Testis (tissue), 2 donors: ENCODE data around the gene NAGS.

ENCODE experiments used
- CTCF ChIP-seq, 3 experiments: fragments of 450-650 bp in 2 of 3; fragments of 200-600 bp in 1 of 3; sonication (generic) in 1 of 3; IDR thresholded peaks; one replicate each; pipeline ENCODE4 v1.5.1; 2016 to 2019; ENCODE audit warnings: antibody characterized with exemption in 3 of 3, mild to moderate bottlenecking in 2 of 3, moderate library complexity in 1 of 3
- POLR2A ChIP-seq: fragments of 450-650 bp; IDR thresholded peaks from one replicate; pipeline ENCODE4 v1.6.1; 2017; ENCODE audit warnings: antibody characterized with exemption, mild to moderate bottlenecking, moderate library complexity

DNA sequence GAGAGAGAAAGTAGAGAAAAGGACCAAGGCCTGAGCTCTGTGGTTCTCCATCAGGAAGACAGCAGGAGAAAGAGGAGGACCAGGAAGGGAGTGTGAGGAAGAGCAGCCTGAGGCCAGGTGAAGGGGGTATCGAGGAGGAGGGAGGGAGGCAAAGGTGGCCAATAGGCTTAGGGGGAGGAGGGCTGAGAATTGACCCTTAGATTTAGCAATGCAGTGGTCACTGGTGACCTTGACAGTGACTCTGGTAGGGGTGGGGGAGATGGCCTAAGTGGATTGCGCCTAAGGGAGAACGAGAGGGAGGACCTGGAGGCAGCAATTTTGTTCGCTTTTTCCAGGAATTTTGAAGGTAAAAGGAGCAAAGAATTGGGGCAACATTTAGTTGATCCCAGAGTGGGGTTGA is 5.4 kb upstream of the NAGS start:
- no peak for TF ChIP-seq POLR2A
- TF ChIP-seq CTCF (IDR thresholded peaks at IDR 0.05), result no peak
